Esophagus squamous epithelium (tissue), 4 donors: ENCODE results near the gene RGS7.

Source experiments
- POLR2A ChIP-seq, 4 donors: fragments of 450-650 bp; IDR thresholded peaks; one replicate each; pipeline ENCODE4 v1.6.1; 2017; ENCODE audit warnings: antibody characterized with exemption in 4 of 4, mild to moderate bottlenecking in 4 of 4, moderate library complexity in 3 of 4
- TF ChIP-seq, protein P1 (sequence below), 6 experiments: fragments of 450-650 bp in 4 of 6; fragments of 200-600 bp in 2 of 6; sonication (generic) in 2 of 6; IDR thresholded peaks; one replicate each; pipeline ENCODE4 v1.5.1; 2016 to 2019; ENCODE audit warnings: antibody characterized with exemption in 6 of 6, mild to moderate bottlenecking in 4 of 6, moderate library complexity in 4 of 6

DNA sequence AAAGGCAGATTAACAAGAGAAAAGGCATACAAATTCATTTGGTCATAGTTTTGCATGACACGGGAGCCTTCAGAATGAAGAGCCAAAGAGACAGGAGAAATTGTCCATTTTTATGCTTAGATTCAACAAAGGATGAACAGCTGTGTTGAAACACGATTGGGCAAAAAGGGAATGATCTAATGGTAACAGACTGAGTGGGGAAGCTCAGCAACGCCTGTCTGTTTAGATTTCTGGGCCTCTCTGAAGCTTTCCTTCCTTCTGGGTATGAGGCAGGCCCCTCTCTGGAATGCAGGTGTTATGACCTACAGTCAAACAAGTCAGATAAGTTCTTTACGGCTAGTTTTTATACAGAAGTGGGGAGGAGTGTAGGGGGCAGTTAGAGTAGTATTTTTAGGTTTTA, 154.6 kb downstream of the RGS7 start:
- TF ChIP-seq, protein P1, sequence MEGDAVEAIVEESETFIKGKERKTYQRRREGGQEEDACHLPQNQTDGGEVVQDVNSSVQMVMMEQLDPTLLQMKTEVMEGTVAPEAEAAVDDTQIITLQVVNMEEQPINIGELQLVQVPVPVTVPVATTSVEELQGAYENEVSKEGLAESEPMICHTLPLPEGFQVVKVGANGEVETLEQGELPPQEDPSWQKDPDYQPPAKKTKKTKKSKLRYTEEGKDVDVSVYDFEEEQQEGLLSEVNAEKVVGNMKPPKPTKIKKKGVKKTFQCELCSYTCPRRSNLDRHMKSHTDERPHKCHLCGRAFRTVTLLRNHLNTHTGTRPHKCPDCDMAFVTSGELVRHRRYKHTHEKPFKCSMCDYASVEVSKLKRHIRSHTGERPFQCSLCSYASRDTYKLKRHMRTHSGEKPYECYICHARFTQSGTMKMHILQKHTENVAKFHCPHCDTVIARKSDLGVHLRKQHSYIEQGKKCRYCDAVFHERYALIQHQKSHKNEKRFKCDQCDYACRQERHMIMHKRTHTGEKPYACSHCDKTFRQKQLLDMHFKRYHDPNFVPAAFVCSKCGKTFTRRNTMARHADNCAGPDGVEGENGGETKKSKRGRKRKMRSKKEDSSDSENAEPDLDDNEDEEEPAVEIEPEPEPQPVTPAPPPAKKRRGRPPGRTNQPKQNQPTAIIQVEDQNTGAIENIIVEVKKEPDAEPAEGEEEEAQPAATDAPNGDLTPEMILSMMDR (IDR thresholded peaks at IDR 0.05) = no peak
- no peak for TF ChIP-seq POLR2A (IDR thresholded peaks at IDR 0.05)
